Activated CD8-positive, alpha-beta memory T cell treated with anti-CD3 and anti-CD28 coated beads for 4 hours (primary cell): ENCODE data around the gene GAGE12H.
"Not testable (repeated sequence)": the region's sequence is repeated elsewhere in the genome, so short reads cannot be mapped to it uniquely, and the experiment has no call there.

Experiments
- DNase-seq, 2 donors: peaks; one replicate each; pipeline ENCODE4 v3.0.0-alpha.2; 2020; ENCODE audit warnings: low read depth in 2 of 2

GAGE12H gene, protein sequence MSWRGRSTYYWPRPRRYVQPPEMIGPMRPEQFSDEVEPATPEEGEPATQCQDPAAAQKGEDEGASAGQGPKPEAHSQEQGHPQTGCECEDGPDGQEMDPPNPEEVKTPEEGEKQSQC

GRCh38 chrX:49579649-49580048 is at the start of gene GAGE12H:
Gene GAGE12H, plus strand, starts transcription at chrX:49579949. Its CDS starts 1,155 bp downstream, at chrX:49581104.
- DNase-seq = not testable (repeated sequence)

GRCh38 chrX:49531877-49532276 is 47.9 kb upstream of the GAGE12H start, which contains the start of gene GAGE12C:
Gene GAGE12C, plus strand, starts transcription at chrX:49532177. Its CDS starts 1,155 bp downstream, at chrX:49533332.
- DNase-seq = not testable (repeated sequence)

- DNase-seq = not testable (repeated sequence)
Observed at GRCh38 chrX:49541433-49541832, 38.3 kb upstream of the GAGE12H start, which contains the start of gene GAGE12D. Gene GAGE12D, plus strand, starts transcription at chrX:49541733. Its CDS starts 1,155 bp downstream, at chrX:49542888.

- not testable (repeated sequence) for DNase-seq
Observed at GRCh38 chrX:49550989-49551388, 28.8 kb upstream of the GAGE12H start, which contains the start of gene GAGE12E. Gene GAGE12E, plus strand, starts transcription at chrX:49551289. Its CDS starts 1,155 bp downstream, at chrX:49552444.

GRCh38 chrX:49560542-49560941 is 19.2 kb upstream of the GAGE12H start, which contains the start of gene GAGE12F:
Gene GAGE12F, plus strand, starts transcription at chrX:49560842. Its CDS starts 1,155 bp downstream, at chrX:49561997.
- DNase-seq = not testable (repeated sequence)

DNA sequence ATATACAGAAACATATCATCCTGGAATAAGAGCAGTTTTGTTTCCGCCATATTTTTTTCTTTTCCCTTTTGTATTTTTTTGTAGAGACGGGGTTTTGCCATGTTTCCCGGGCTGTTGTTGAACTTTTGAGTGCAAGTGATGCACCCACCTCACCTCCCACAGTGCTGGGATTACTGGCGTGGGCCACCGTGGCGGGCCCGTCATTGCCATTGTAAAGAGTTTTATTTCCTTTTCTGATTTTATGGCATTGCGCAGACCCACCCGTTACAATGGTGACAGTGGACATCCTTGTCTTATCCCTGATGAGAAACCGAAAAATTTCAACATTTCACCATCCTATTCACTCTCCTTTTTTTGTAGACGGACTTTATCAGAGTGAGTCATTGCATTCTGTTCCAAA is 11.0 kb upstream of the GAGE12H start:
- DNase-seq = not testable (repeated sequence)

DNA sequence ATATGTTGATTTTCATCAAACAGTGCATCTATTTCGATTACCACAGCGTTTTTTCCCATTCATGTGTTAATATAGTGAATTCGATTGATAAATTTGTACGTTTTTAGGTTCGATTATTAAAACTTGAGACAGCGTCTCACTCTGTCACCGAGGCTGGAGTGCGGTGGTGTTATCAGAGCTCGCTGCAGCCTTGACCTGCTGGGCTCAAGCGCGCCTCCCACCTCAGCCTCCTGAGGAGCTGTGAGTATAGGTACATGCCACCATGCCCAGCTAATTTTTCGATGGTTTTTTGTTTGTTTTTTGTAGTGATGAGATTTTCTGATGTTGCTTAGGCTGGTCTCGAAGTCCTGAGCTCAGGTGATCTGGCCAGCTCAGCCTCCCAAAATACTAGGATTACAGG is 10.6 kb upstream of the GAGE12H start:
- DNase-seq = not testable (repeated sequence)

DNA sequence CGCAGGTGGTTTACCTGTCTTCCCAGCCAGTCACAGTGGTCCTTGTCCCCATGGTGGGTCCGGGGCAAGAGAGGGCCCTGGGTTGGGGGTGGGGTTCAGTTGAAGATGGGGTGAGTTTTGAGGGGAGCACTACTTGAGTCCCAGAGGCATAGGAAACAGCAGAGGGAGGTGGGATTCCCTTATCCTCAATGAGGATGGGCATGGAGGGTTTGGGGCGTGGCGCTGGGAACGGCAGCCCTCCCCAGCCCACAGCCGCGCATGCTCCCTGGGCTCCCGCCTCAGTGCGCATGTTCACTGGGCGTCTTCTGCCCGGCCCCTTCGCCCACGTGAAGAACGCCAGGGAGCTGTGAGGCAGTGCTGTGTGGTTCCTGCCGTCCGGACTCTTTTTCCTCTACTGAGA is 9.6 kb upstream of the GAGE12H start, which contains the start of gene GAGE12G:
Gene GAGE12G (plus strand): TSS at position 301 of the 400 bp plus-strand sequence. CDS start 1,155 bp downstream, outside the sequence.
- DNase-seq = not testable (repeated sequence)

DNA sequence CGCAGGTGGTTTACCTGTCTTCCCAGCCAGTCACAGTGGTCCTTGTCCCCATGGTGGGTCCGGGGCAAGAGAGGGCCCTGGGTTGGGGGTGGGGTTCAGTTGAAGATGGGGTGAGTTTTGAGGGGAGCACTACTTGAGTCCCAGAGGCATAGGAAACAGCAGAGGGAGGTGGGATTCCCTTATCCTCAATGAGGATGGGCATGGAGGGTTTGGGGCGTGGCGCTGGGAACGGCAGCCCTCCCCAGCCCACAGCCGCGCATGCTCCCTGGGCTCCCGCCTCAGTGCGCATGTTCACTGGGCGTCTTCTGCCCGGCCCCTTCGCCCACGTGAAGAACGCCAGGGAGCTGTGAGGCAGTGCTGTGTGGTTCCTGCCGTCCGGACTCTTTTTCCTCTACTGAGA is 9.4 kb downstream of the GAGE12H start, which contains the start of gene GAGE2A:
Gene GAGE2A (plus strand): TSS at position 301 of the 400 bp plus-strand sequence. CDS start 1,155 bp downstream, outside the sequence.
- not testable (repeated sequence) for DNase-seq

GRCh38 chrX:49589769-49590478 is 10.2 kb downstream of the GAGE12H start:
- not testable (repeated sequence) for DNase-seq

GRCh38 chrX:49590488-49590887 is 10.7 kb downstream of the GAGE12H start:
- DNase-seq = not testable (repeated sequence)

DNA sequence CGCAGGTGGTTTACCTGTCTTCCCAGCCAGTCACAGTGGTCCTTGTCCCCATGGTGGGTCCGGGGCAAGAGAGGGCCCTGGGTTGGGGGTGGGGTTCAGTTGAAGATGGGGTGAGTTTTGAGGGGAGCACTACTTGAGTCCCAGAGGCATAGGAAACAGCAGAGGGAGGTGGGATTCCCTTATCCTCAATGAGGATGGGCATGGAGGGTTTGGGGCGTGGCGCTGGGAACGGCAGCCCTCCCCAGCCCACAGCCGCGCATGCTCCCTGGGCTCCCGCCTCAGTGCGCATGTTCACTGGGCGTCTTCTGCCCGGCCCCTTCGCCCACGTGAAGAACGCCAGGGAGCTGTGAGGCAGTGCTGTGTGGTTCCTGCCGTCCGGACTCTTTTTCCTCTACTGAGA is 19.0 kb downstream of the GAGE12H start, which contains the start of gene GAGE1:
Gene GAGE1 (plus strand): TSS at position 301 of the 400 bp plus-strand sequence. CDS start 1,155 bp downstream, outside the sequence.
- DNase-seq = not testable (repeated sequence)

DNA sequence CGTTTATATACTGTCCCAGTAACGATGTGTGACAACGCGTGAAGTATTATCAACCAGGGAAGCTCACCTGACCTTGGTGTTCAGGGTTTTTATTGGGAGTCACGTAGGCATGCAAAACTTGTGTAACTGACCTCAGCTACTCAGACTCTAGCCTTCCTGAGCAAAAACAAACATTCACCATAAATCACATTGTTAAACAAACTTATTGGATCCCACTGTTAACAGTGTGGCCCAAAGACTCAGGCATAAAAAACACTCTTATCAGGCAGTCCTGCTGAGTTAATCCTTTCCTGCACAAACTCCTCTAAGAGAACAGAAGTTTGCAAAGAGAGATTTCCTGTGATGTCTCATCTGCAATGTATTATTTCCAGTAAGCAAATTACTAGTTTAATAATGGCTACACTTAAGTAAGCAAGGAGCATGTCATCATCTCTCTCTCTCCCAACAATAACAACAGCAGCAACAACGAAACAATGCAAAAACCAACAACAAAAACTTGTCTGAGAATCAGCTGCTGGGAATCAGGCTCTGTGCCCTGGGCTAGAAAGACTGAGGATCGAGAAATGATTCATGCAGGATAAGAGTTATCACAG is 31.1 kb downstream of the GAGE12H start:
- no peak for DNase-seq

- DNase-seq = no peak
Observed at GRCh38 chrX:49618574-49618973, 38.8 kb downstream of the GAGE12H start.

DNA sequence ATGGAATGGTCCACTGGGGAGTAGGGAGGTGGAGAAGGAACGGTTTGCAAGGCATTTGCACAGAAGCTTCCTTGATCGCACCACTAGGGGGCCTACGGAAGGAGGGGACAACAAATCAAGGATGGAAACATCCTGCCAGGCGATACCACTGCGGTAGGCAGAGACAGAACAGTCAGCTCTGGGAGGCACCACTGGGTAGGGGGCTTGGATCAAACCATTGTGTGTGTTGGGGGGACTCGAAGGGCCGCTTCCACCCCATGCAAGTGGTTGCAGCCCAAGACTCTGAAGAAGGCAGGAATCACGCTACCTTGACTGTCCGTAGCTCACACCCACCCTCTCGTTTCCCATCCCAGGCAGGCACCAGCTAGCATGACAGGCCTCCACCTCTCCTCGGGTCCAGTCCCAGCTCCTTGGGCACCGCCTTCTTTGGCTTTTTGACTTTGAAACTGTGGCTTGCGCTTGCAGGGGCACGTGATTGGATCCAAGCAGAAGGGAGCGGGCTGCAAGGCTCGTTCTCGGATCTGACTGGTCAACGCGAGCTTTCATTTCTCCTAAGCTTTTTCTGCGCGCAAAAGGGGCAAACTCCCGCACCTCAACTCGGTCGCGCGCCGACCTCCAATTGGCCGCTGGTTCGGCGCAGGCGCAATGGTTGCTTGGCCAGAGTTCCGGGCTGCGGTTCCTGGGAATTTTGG is 47.5 kb downstream of the GAGE12H start:
- DNase-seq = no peak
